AG04450 (cell line): Measurements from ENCODE around the gene CDK4. TPM values are rescaled to one million over a fixed set of nuclear protein-coding genes. Genes with fewer than 3 reads are reported as not detected.

ENCODE experiments used
- CTCF ChIA-PET: fragments of 300-600, 350-600 bp; formaldehyde crosslinking; extraction: SDS; loops from one replicate; lab custom pipeline; 2022; ENCODE audit warnings: antibody characterized with exemption, inconsistent platforms; lab: Charles Lee
- POLR2A ChIA-PET: fragments of 350-600 bp; formaldehyde crosslinking; extraction: SDS; loops from one replicate; lab custom pipeline; 2021; ENCODE audit warnings: antibody characterized with exemption, inconsistent platforms; lab: Yijun Ruan, JAX
- DNase-seq: peaks from one replicate; pipeline ENCODE4 v3.0.0-alpha.2; 2011; ENCODE audit warnings: low read depth, low spot score
- H3K27ac ChIP-seq: one replicate; pipeline ENCODE4 v1.5.1; 2012; ENCODE audit warnings: low read depth, low read length, control low read depth
- H3K27me3 ChIP-seq: one replicate; pipeline ENCODE4 v1.6.0; 2012; ENCODE audit warnings: low read length; ENCODE audit not compliant: control insufficient read depth, insufficient read depth
- H3K4me3 ChIP-seq: 2 replicates; pipeline ENCODE4 v1.5.1; 2011; ENCODE audit warnings: mild to moderate bottlenecking, low read depth, low read length, control low read depth
- H3K9me3 ChIP-seq: 2 replicates; pipeline ENCODE4 v1.5.1; 2012; ENCODE audit warnings: low read length; ENCODE audit not compliant: control insufficient read depth, insufficient read depth
- CTCF ChIP-seq: IDR thresholded peaks from 2 replicates; pipeline ENCODE4 v1.5.1; 2011; ENCODE audit warnings: low read depth, low read length, control low read depth, inconsistent platforms
- polyA plus RNA-seq: library from polyadenylated mRNA; depleted of rRNA; stranded (reverse); fragments of >200 nt; gene quantifications from 2 replicates; pipeline ENCODE4 v1.2.3, GENCODE V29; 2011

Gene CDK4
- polyA plus RNA-seq, 1 experiment, result 251 TPM

DNA sequence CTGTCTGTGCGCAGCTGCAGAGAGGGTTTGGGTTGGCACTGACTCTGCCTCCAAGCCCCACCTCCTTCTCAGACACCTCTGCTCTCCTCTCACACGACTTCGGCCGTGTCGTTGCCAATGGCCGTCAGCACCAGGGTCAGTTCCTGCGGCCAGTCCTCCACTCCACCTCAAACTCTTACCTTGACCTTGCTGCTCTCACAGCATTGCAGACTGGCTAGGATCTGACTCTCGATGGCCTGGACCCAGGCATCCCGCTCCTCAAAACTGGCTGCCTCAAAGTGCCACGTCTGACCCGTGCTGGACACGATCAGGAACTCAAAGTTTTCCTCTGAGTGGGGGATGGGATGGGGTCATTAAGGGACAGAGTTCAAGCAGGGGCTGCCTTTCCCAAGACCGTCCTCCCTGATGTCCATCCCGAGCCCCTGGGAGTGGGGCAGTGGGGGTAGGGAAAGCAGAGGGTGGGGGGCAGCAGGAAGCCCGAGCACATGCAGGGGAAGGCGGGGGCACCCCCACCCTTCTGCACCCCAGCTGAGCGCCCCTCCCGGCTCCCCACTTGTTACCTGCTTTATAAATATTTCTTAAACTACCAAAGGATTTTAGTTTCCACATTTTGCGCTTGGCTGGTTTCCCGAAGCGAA, 24.2 kb downstream of the CDK4 start:
- H3K4me3 ChIP-seq, result no peak overlapping the region
- peaks cover 20% of the 10 kb centered on the region for H3K27me3 ChIP-seq
- DNase-seq, result no peak

GRCh38 chr12:57726884-57727757, 25.0 kb downstream of the CDK4 start:
- POLR2A ChIA-PET, result interaction anchor here (0.5 to 1.7 kb wide), 2 partner anchors 9 to 26 kb away, joined by 10 to 13 read pairs; no protein-coding TSS in a partner anchor
- no peak for DNase-seq
- Histone ChIP-seq H3K27me3 (peaks cover 13% of the 10 kb centered on the region), H3K9me3 (peaks cover 5% of the 10 kb centered on the region; the same call in 1 of the 2 replicates), H3K27ac (peak overlapping the region; percentile 47), H3K4me3 (peak overlapping the region; percentile 92)
- peak; percentile 51 for TF ChIP-seq CTCF
- CTCF ChIA-PET, result interaction anchor here (0.6 to 2.4 kb wide), 12 partner anchors 8 to 169 kb away, joined by 3 to 19 read pairs (median 6); partner anchors contain the start of genes PIP4K2C and TSPAN31

More for the DNA sequence above, 24.2 kb downstream of the CDK4 start:
- TF ChIP-seq CTCF, result no peak
- Histone ChIP-seq H3K9me3 (peaks cover 5% of the 10 kb centered on the region; the same call in 1 of the 2 replicates), H3K27ac (no peak overlapping the region)
- CTCF ChIA-PET, result no interaction called here
- POLR2A ChIA-PET, result no interaction called here

DNA sequence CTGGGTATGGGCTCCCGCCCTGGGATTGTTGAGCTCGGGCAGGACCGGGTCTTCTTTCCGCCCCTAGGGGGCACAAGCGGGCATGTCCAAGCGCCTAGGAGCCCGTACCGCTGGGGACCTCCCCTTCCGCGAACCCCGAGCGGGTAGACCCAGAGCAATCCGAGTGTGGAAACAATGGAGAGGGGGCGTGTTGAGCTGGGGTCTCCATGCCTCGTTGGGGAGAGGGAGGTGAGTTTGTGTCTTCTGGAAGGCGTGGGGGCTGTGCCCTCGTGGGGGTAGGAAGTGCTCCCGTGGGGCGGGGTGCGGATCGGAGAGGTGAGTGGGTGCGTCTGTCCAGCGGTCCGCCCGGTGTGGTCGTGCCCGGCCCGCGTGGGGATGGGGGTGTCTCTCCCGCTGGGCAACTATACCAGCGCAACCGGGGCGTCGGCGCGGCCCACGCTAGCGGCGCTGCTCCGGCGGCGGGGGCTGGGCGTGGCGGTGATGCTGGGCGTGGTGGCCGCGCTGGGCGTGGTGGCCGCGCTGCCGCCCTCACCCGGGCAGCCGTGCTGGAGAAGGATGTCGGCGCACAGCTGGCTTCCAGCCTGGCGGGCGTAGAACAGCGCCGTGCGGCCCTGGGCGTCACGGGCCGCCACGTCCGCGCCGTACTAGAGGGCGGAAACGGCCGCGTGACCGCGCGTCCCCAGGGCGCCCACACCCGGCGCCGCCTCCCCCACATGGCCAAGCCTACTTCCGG, 25.8 kb downstream of the CDK4 start:
- TF ChIP-seq CTCF, result peak; percentile 87
- Histone ChIP-seq H3K4me3 (peak overlapping the region; percentile 92), H3K27ac (peak overlapping the region; percentile 52), H3K27me3 (peaks cover 12% of the 10 kb centered on the region), H3K9me3 (peaks cover 5% of the 10 kb centered on the region; the same call in 1 of the 2 replicates)
- DNase-seq, result peak; percentile 47
- CTCF ChIA-PET, result interaction anchor here (0.6 to 2.4 kb wide), 25 partner anchors 9 to 199 kb away, joined by 3 to 19 read pairs (median 5); partner anchors contain the start of genes ARHGEF25, CDK4, PIP4K2C and TSPAN31
- POLR2A ChIA-PET, result interaction anchor here (0.5 to 1.7 kb wide), 5 partner anchors 10 to 115 kb away, joined by 3 to 13 read pairs (median 3); partner anchors contain the start of genes ARHGEF25 and TSPAN31

GRCh38 chr12:57725851-57726150, 26.3 kb downstream of the CDK4 start:
- POLR2A ChIA-PET, result interaction anchor here (0.6 to 1.7 kb wide), 4 partner anchors 10 to 115 kb away, joined by 3 to 10 read pairs (median 3); partner anchors contain the start of genes ARHGEF25 and TSPAN31
- H3K27ac ChIP-seq, result no peak overlapping the region
- H3K9me3 ChIP-seq, result peaks cover 5% of the 10 kb centered on the region; the same call in 1 of the 2 replicates
- CTCF ChIA-PET, result interaction anchor here (0.7 to 2.4 kb wide), 22 partner anchors 9 to 199 kb away, joined by 3 to 19 read pairs (median 5); partner anchors contain the start of genes ARHGEF25, CDK4, PIP4K2C and TSPAN31
- DNase-seq, result no peak
- peaks cover 8% of the 10 kb centered on the region for H3K27me3 ChIP-seq
- peak overlapping the region; percentile 92 for H3K4me3 ChIP-seq
- TF ChIP-seq CTCF, result no peak
